GM20000 (cell line): ENCODE results near the gene RRAGA.
"Not testable (repeated sequence)": the region's sequence is repeated elsewhere in the genome, so short reads cannot be mapped to it uniquely, and the experiment has no call there.

Experiments used
- DNase-seq: peaks from one replicate; pipeline ENCODE4 v3.0.0; 2012; ENCODE audit warnings: low spot score
- CTCF ChIP-seq: IDR thresholded peaks from 2 replicates; pipeline ENCODE4 v1.5.1; 2012; ENCODE audit warnings: mild to moderate bottlenecking, control low read depth; ENCODE audit errors: extremely low read depth, missing control alignments

Gene RRAGA

GRCh38 chr9:19087106-19088000 lies 38.1 kb downstream of the RRAGA start:
- TF ChIP-seq CTCF: no peak
- no peak for DNase-seq

- not testable (repeated sequence) for DNase-seq
These were observed 48.2 kb downstream of the RRAGA start for GRCh38 chr9:19097431-19097830.
